K562 (cell line): ENCODE data around the gene GPR3. TPM values are rescaled to one million over a fixed set of nuclear protein-coding genes. Genes with fewer than 3 reads are reported as not detected.

Experiments used
- ATAC-seq: fragments of 200-7000 bp; cut with Tn5 transposase; 3 replicates; pipeline ENCODE4 v1.9.1; 2020; ENCODE audit warnings: moderate library complexity
- BruUV-seq: library from RNA; stranded (reverse); fragments of 400-500 nt; replicated peaks from 2 replicates; lab custom pipeline; 2021; lab: Mats Ljungman, UMichigan
- CTCF ChIA-PET: fragments of 300-600 bp; formaldehyde crosslinking; extraction: SDS; loops from one replicate; lab custom pipeline; 2021; ENCODE audit warnings: low intra/inter-chr PET ratio; lab: Yijun Ruan, JAX
- POLR2A ChIA-PET: fragments of 300-600, 350-650 bp; sonication (Branson Sonifier 250); formaldehyde crosslinking; extraction: SDS; loops from one replicate; lab custom pipeline; 2021; ENCODE audit warnings: antibody characterized with exemption, inconsistent platforms; lab: Yijun Ruan, JAX
- DNase-seq, 4 experiments: peaks; one replicate each; pipeline versions ENCODE4 v3.0.0 to v3.0.0-alpha.2; 2011 to 2018; ENCODE audit warnings: low spot score in 3 of 4, mixed read lengths in 3 of 4; ENCODE audit errors: extremely low read depth in 1 of 4
- FAIRE-seq: peaks from 2 replicates; lab custom pipeline; 2011; peaks lifted over from hg19 to GRCh38; lab: Jason Lieb, UNC
- H2AFZ ChIP-seq: 2 replicates; pipeline ENCODE4 v1.6.0; 2011; ENCODE audit warnings: low read depth, low read length, control low read depth, inconsistent platforms
- H3K27ac ChIP-seq: fragments of 200-600 bp; 3 replicates; pipeline ENCODE4 v1.8.0; 2011; ENCODE audit warnings: low read depth, mild to moderate bottlenecking, control low read depth, inconsistent platforms, low read length, moderate library complexity, mixed read lengths; ENCODE audit errors: extremely low read depth
- H3K27me3 ChIP-seq, 2 experiments: fragments of 300-600 bp in 1 of 2; 2 replicates in 1 of 2; 3 replicates in 1 of 2; pipeline versions ENCODE4 v1.6.0 to v1.8.0; 2011; ENCODE audit warnings: inconsistent platforms in 2 of 2, low read length in 2 of 2, mild to moderate bottlenecking in 1 of 2, mixed read lengths in 1 of 2, moderate library complexity in 1 of 2; ENCODE audit not compliant: control insufficient read depth in 2 of 2, insufficient read depth in 2 of 2
- H3K36me3 ChIP-seq: fragments of 300-600 bp; 3 replicates; pipeline ENCODE4 v1.8.0; 2011; ENCODE audit warnings: mild to moderate bottlenecking, low read length, inconsistent platforms; ENCODE audit not compliant: control insufficient read depth, insufficient read depth
- H3K4me1 ChIP-seq, 2 experiments: fragments of 200-600 bp in 1 of 2; replicated peaks in 1 of 2; 2 replicates in 1 of 2; 3 replicates in 1 of 2; pipeline versions ENCODE4 v1.5.1 to v1.8.0; 2011; ENCODE audit warnings: inconsistent platforms in 2 of 2, low read length in 2 of 2, mild to moderate bottlenecking in 1 of 2, mixed read lengths in 1 of 2, moderate library complexity in 1 of 2; ENCODE audit not compliant: control insufficient read depth in 2 of 2, insufficient read depth in 2 of 2
- H3K4me2 ChIP-seq: 2 replicates; pipeline ENCODE4 v1.6.1; 2011; ENCODE audit warnings: low read length, control low read depth, inconsistent platforms, mixed read lengths; ENCODE audit not compliant: insufficient read depth
- H3K4me3 ChIP-seq: fragments of 200-600 bp; sonication (generic), shearing (Covaris generic); 2 replicates; pipeline ENCODE4 v1.5.1; 2016; ENCODE audit warnings: control low read depth, inconsistent platforms
- H3K79me2 ChIP-seq: fragments of 200-600 bp; 3 replicates; pipeline ENCODE4 v1.8.0; 2011; ENCODE audit warnings: low read length, inconsistent platforms; ENCODE audit not compliant: control insufficient read depth, insufficient read depth
- H3K9ac ChIP-seq, 2 experiments: 2 replicates each; pipeline versions ENCODE4 v1.6.0 to v1.6.1; 2011; ENCODE audit warnings: low read depth in 2 of 2, low read length in 2 of 2, control low read depth in 1 of 2, inconsistent platforms in 1 of 2, mild to moderate bottlenecking in 1 of 2, mixed read lengths in 1 of 2; ENCODE audit not compliant: insufficient read depth in 1 of 2
- H3K9me1 ChIP-seq: one replicate; pipeline ENCODE4 v1.6.0; 2011; ENCODE audit warnings: inconsistent platforms, mild to moderate bottlenecking, low read length, moderate library complexity; ENCODE audit not compliant: control insufficient read depth, insufficient read depth
- H3K9me3 ChIP-seq: replicated peaks from 2 replicates; pipeline ENCODE4 v1.5.1; 2011; ENCODE audit warnings: low read depth, low read length, inconsistent platforms; ENCODE audit not compliant: control insufficient read depth, insufficient read depth
- H4K20me1 ChIP-seq: replicated peaks from 2 replicates; pipeline ENCODE4 v1.6.1; 2011; ENCODE audit warnings: low read length, inconsistent platforms, mixed read lengths; ENCODE audit not compliant: control insufficient read depth, insufficient read depth
- CLOCK ChIP-seq: fragments of 250-450 bp; sonication (Bioruptor Pico); IDR thresholded peaks from 2 replicates; pipeline ENCODE4 v1.4.0; 2020; ENCODE audit warnings: mild to moderate bottlenecking, moderate library complexity, borderline replicate concordance
- RAD21 ChIP-seq, 2 experiments: fragments of 250-450 bp in 1 of 2; fragments of 450-650 bp in 1 of 2; sonication (Bioruptor Pico) in 1 of 2; formaldehyde crosslinking in 1 of 2; IDR thresholded peaks in 1 of 2; conservative IDR thresholded peaks in 1 of 2; 2 replicates each; pipeline versions ENCODE4 v1.4.0 to v1.8.0; 2020 to 2022; ENCODE audit warnings: mild to moderate bottlenecking in 2 of 2, moderate library complexity in 1 of 2
- SREBF1 ChIP-seq: fragments of 150-350 bp; IDR thresholded peaks from 2 replicates; pipeline ENCODE4 v1.6.1; 2014; ENCODE audit warnings: antibody characterized with exemption, low read depth, low read length, borderline replicate concordance
- TRIM24 ChIP-seq, 2 experiments: fragments of 450-650 bp; IDR thresholded peaks; 2 replicates each; pipeline ENCODE4 v1.6.1; 2016
- TRIM28 ChIP-seq: fragments of 450-650 bp; IDR thresholded peaks from 2 replicates; pipeline ENCODE4 v1.6.1; 2017
- ZNF318 ChIP-seq, 2 experiments: fragments of 450-650 bp; IDR thresholded peaks; 2 replicates each; pipeline ENCODE4 v1.6.1; 2016; ENCODE audit warnings: mild to moderate bottlenecking in 2 of 2, borderline replicate concordance in 1 of 2, low read depth in 1 of 2, moderate library complexity in 1 of 2
- WGBS: fragments of 100-300 bp; shearing (Covaris generic); methylation state at CpG from one replicate; pipeline ENCODE4 v1.1.6; 2016; ENCODE audit warnings: low coverage, mixed read lengths; ENCODE audit not compliant: insufficient coverage; ENCODE audit errors: missing lambda C conversion rate; 5-methylcytosine and 5-hydroxymethylcytosine counted together
- in situ Hi-C: fragments of 300-500 bp; cut with MboI; formaldehyde crosslinking; loops from 4 replicates; pipeline ENCODE4 v1.15.0; 2018; ENCODE audit warnings: inconsistent platforms, mixed read lengths
- intact Hi-C: fragments of 100-400 bp; cut with micrococcal nuclease; formaldehyde crosslinking; loops from 2 replicates; pipeline ENCODE4 v1.14.2; 2022
- polyA plus RNA-seq, 8 experiments: library from polyadenylated mRNA; depleted of rRNA in 4 of 8; stranded (reverse) in 5 of 8; unstranded in 3 of 8; fragments of >200 nt; fragmentation: Nextera tagmentation in 2 of 8; fragmentation: Illumina TruSeq in 1 of 8; extraction: Ambion mirVana in 2 of 8; extraction: Trizol in 1 of 8; gene quantifications; 2 replicates each; pipeline versions ENCODE4 v1.2.1 to v1.2.3, GENCODE V29; 2011 to 2014; ENCODE audit warnings: inconsistent platforms in 1 of 8, missing spikeins in 1 of 8
- total RNA-seq, 7 experiments: library from RNA; depleted of rRNA in 6 of 7; stranded (reverse); fragments of >200 nt in 6 of 7; fragmentation: Illumina TruSeq in 2 of 7; extraction: Trizol in 2 of 7; gene quantifications; 2 replicates each; pipeline versions ENCODE4 v1.2.1 to v1.2.3, GENCODE V29; 2011 to 2021; ENCODE audit warnings: low replicate concordance in 1 of 7
- TF ChIP-seq, protein P1 (sequence below): IDR thresholded peaks from 2 replicates; pipeline ENCODE4 v1.6.1; 2014; ENCODE audit warnings: antibody characterized with exemption

Gene GPR3
- total and polyA plus RNA-seq, 9 of the 15 experiments (the other 6 are each of a cell fraction or from before 2014, with no cell fraction given), result 0.24 to 11.5 (median 3.7) TPM

DNA sequence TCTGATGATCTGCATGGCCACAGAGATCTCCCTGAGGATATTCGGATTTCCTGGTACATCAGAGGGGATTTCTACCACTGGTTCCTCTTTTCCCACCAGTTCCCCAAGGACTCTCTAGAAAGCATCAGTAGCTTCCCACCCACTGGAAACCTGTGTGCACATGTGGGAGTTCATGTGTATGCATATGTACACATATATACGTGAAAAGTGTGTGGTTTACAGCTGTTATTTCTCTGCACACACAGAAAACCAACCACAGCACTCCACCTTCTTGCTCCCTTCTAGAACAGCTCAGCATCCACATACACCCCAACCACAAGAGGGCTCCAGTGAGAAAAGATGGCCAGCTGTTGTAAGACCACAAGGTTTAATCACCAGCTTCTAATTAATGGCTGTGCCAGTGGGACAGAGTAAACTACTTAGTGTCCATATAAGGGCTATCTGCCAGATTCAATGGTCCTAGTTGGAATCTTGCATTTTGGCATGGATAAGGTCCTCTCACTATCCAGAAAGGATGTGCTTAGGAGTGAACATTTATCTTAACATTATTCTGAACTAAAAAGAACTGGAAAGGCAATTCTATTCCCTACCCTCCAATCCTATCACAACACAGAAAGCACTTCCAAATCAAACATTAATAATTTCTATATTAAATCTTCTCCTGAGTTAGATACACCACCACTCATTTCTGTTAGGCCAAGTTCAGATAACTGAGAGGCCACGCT lies 24.1 kb downstream of the GPR3 start:
- Histone ChIP-seq H3K27ac (no peak overlapping the region; the same call in 2 of the 3 replicates), H4K20me1 (no peaks in the 10 kb centered on the region), H3K4me3 (no peak overlapping the region), H3K27me3 (no peaks in the 10 kb centered on the region), H3K9me1 (peaks cover 3% of the 10 kb centered on the region), H3K9me3 (no peaks in the 10 kb centered on the region), H3K9ac (no peak overlapping the region), H3K4me2 (no peak overlapping the region), H3K4me1 (no peaks in the 10 kb centered on the region; a peak in 1 of 5 replicates), H3K36me3 (peaks cover 84% of the 10 kb centered on the region), H2AFZ (no peak overlapping the region), H3K79me2 (peaks cover 15% of the 10 kb centered on the region; the same call in 2 of the 3 replicates)
- DNase-seq (peak; percentile 63 to 79 (median 77)), ATAC-seq (peak; percentile 89), FAIRE-seq (peak; percentile 65)
- in situ Hi-C loops (no loop called here), intact Hi-C loops (loop anchor here (5.0 kb wide), 2 partner anchors 76 to 191 kb away; partner anchors contain the start of gene WASF2)
- WGBS, result 58% methylated on average over 3 of the region's 3 CpGs
- ChIA-PET POLR2A (interaction anchor here (0.6 to 1.2 kb wide), 8 partner anchors 9 to 141 kb away, joined by 3 to 8 read pairs (median 4); partner anchors contain the start of gene WASF2), CTCF (interaction anchor here (0.5 to 2.4 kb wide), 2 partner anchors 190 to 1466 kb away, joined by 3 to 21 read pairs; no protein-coding TSS in a partner anchor)
- no TSS peak for BruUV-seq
- no peak for TF ChIP-seq CLOCK (CRISPR knock-in tag)
- TF ChIP-seq ZNF318 (IDR thresholded peaks at IDR 0.05; ENCODE audit: borderline replicate concordance in 1 of 2, low read depth in 1 of 2), result no peak
- no peak for TF ChIP-seq SREBF1
- no peak for TF ChIP-seq TRIM28
- TF ChIP-seq TRIM24 (IDR thresholded peaks at IDR 0.05), result no peak
- TF ChIP-seq RAD21 (CRISPR knock-in tag; conservative IDR thresholded peaks at IDR 0.05 in 1 of 2, IDR thresholded peaks at IDR 0.05 in 1 of 2), result peak; percentile 63 to 80
- TF ChIP-seq, protein P1, sequence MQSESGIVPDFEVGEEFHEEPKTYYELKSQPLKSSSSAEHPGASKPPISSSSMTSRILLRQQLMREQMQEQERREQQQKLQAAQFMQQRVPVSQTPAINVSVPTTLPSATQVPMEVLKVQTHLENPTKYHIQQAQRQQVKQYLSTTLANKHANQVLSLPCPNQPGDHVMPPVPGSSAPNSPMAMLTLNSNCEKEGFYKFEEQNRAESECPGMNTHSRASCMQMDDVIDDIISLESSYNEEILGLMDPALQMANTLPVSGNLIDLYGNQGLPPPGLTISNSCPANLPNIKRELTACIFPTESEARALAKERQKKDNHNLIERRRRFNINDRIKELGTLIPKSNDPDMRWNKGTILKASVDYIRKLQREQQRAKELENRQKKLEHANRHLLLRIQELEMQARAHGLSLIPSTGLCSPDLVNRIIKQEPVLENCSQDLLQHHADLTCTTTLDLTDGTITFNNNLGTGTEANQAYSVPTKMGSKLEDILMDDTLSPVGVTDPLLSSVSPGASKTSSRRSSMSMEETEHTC, result no peak
